Brain microvascular endothelial cell (primary cell): ENCODE data around the gene VEGFA.

Experiments
- DNase-seq: peaks from one replicate; pipeline ENCODE4 v3.0.0-alpha.2; 2020
- H3K27ac ChIP-seq: fragments of 250-450 bp; sonication (Bioruptor Pico); 2 replicates; pipeline ENCODE4 v1.5.1; 2020; ENCODE audit warnings: mild to moderate bottlenecking, moderate library complexity
- H3K27me3 ChIP-seq: fragments of 250-450 bp; sonication (Bioruptor Pico); replicated peaks from 2 replicates; pipeline ENCODE4 v1.5.1; 2020; ENCODE audit warnings: mild to moderate bottlenecking
- H3K36me3 ChIP-seq: fragments of 250-450 bp; sonication (Bioruptor Pico); replicated peaks from 2 replicates; pipeline ENCODE4 v1.5.1; 2020; ENCODE audit warnings: mild to moderate bottlenecking
- H3K4me3 ChIP-seq: 2 replicates; pipeline ENCODE4 v1.5.1; 2011; ENCODE audit warnings: low read depth, mild to moderate bottlenecking, control low read depth, low read length, moderate library complexity
- in situ Hi-C: cut with HindIII; loops from 2 replicates; pipeline ENCODE4 v1.10.0; 2017; ENCODE audit warnings: low sequenced_read_pairs, low pct_ligation_motif_present
- TF ChIP-seq, protein P1 (sequence below): IDR thresholded peaks from 2 replicates; pipeline ENCODE4 v1.5.1; 2011; ENCODE audit warnings: low read depth, mild to moderate bottlenecking, moderate library complexity, low read length, control low read depth, inconsistent platforms; ENCODE audit errors: missing control alignments

VEGFA gene

DNA sequence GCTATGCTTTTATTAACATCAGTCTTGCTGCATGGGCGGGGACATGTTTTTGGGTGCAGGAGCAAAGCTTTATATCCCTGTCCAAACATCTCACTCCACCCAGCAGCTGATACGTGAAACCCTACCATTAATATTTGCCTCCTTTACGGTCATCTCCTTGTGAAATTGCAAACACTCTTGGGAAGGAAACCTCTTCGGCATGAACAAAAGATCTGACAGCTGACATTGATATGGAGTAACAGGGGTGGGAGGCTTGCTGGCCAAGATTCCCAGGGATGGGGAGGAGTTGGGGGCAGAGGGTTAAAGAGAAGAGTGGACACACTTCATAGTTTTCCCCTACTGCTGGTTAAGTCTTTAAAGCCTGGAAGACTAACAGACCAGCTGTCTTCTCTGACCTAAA, 22.2 kb upstream of the VEGFA start:
- in situ Hi-C loops: no loop called here

DNA sequence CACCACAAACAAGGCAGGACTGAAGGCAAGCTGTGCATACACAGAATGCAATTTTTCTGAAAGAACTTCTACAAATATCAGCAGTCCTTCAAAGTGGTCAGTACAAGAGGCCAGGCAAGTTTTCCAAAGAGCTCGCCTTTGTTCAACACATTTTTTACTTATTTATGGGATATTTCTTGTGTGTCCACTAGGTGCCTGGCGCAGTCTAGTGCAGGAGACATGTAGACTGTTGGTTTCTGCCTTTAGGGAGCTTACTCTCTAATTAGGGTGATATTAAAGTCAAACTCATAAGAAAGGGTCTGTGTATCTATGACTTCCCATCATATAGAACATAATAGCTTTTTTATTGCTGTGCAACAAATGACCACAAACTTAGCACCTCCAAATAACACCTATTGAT, 21.2 kb upstream of the VEGFA start:
- TF ChIP-seq, protein P1, sequence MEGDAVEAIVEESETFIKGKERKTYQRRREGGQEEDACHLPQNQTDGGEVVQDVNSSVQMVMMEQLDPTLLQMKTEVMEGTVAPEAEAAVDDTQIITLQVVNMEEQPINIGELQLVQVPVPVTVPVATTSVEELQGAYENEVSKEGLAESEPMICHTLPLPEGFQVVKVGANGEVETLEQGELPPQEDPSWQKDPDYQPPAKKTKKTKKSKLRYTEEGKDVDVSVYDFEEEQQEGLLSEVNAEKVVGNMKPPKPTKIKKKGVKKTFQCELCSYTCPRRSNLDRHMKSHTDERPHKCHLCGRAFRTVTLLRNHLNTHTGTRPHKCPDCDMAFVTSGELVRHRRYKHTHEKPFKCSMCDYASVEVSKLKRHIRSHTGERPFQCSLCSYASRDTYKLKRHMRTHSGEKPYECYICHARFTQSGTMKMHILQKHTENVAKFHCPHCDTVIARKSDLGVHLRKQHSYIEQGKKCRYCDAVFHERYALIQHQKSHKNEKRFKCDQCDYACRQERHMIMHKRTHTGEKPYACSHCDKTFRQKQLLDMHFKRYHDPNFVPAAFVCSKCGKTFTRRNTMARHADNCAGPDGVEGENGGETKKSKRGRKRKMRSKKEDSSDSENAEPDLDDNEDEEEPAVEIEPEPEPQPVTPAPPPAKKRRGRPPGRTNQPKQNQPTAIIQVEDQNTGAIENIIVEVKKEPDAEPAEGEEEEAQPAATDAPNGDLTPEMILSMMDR: no peak
- H3K36me3 ChIP-seq: no peaks in the 10 kb centered on the region
- no peak overlapping the region for H3K4me3 ChIP-seq
- H3K27me3 ChIP-seq: peaks cover 4% of the 10 kb centered on the region
- H3K27ac ChIP-seq: no peak overlapping the region
- no peak for DNase-seq
- in situ Hi-C loops: no loop called here

More for the DNA sequence above, 22.2 kb upstream of the VEGFA start:
- Histone ChIP-seq H3K36me3 (no peaks in the 10 kb centered on the region), H3K27ac (no peak overlapping the region), H3K27me3 (peaks cover 4% of the 10 kb centered on the region), H3K4me3 (no peak overlapping the region)
- TF ChIP-seq, protein P1: no peak
- no peak for DNase-seq

DNA sequence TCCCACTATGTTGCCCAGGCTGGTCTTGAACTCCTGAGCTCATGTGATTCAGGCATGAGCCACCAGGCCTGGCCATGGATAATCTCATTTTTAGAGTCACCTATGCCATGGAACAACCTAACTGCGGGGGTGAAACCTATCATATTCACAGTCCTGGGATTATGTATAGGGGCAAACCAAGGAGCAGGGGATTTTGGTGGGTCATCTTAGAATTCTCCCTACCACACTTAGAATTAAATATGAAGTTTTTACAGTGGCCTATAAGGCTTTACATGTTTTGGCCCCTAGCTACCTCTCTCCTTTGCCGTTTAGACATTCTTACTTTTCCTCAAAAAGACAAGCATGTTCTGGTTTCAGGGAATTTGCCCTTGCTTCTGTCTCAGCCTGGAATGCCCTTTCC, 20.6 kb upstream of the VEGFA start:
- no peak overlapping the region for H3K4me3 ChIP-seq
- DNase-seq: no peak
- in situ Hi-C loops: no loop called here
- peaks cover 4% of the 10 kb centered on the region for H3K27me3 ChIP-seq
- TF ChIP-seq, protein P1: no peak
- H3K36me3 ChIP-seq: no peaks in the 10 kb centered on the region
- no peak overlapping the region for H3K27ac ChIP-seq

DNA sequence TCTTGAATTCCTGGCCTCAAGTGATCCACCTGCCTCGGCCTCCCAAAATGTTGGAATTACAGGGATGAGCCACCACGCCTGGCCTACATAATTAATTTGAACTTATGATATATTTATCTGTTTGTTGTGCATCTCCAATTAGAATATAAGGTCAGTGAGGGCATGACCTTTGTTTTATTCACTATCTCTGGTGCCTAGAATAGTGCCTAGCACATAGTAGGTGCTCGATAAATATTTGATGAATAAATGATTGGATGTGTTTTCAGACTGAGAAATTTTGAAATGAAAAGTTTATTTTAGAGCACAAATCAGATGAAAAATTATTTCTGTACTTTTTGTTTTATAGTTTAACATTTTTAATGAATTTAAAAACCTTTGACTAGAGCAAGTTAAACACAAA, 19.4 kb upstream of the VEGFA start:
- TF ChIP-seq, protein P1: no peak
- in situ Hi-C loops: no loop called here
- DNase-seq: no peak
- Histone ChIP-seq H3K27ac (no peak overlapping the region), H3K36me3 (no peaks in the 10 kb centered on the region), H3K4me3 (no peak overlapping the region), H3K27me3 (peaks cover 4% of the 10 kb centered on the region)

DNA sequence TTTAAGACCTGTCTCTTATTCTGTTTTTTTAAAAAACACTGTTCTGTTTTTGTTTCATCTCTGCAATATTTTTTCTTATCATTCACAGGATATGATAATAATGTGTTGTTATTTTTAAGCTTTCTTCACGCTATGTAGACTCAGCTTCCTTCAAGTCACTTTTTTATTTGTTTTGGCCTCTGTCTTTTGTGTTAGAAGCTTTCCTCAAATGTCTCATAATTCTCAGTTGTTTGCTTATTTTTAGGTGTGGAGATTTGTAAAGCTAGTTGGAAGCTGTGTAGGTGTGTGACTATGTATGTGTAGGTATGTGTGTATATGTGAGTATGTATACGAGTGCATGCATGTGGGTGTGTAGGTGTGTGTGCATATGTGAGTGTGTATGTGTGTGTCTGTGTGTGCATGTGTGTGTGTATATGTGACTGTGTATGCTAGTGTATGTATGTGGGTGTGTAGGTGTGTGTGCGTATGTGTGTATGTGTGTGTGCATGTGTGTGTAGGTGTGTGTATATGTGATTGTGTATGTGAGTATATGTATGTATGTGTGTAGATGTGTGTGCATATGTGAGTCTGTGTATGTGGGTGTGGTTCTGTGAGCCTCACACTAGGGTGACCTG, 16.3 kb upstream of the VEGFA start:
- no peak for DNase-seq
- in situ Hi-C loops: no loop called here
- no peak overlapping the region for H3K27ac ChIP-seq
- H3K36me3 ChIP-seq: no peaks in the 10 kb centered on the region
- no peaks in the 10 kb centered on the region for H3K27me3 ChIP-seq
- H3K4me3 ChIP-seq: no peak overlapping the region
- TF ChIP-seq, protein P1: no peak
